Activated T-cell treated with anti-CD3 and anti-CD28 coated beads for 24 hours (primary cell): Measurements from ENCODE around the gene SPRED2.
"Not testable (repeated sequence)": the region's sequence is repeated elsewhere in the genome, so short reads cannot be mapped to it uniquely, and the experiment has no call there.

Experiments used
- DNase-seq: peaks from one replicate; pipeline ENCODE4 v3.0.0-alpha.2; 2020; ENCODE audit warnings: low read depth

SPRED2 gene

GRCh38 chr2:65340898-65341681, 91.3 kb downstream of the SPRED2 start:
- DNase-seq = no peak

DNA sequence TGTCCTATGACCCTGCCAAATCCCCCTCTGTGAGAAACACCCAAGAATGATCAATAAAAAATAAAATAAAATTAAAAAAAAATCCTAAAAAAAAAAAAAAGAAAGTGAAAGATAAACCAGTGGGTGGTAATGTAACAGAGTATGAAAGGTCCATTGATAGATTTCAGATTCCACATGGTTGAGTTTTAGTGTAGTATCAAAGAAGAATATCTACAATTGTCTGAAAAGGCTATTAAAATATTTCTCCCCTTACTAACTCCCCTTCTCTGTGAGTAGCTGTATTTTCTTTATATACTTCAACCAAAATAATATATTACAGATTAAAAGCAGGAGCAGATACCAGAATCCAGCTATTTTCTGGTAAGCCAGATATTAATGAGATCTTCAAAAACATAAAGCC, 92.8 kb downstream of the SPRED2 start:
- DNase-seq = no peak

GRCh38 chr2:65338830-65339495, 93.4 kb downstream of the SPRED2 start:
- not testable (repeated sequence) for DNase-seq

DNA sequence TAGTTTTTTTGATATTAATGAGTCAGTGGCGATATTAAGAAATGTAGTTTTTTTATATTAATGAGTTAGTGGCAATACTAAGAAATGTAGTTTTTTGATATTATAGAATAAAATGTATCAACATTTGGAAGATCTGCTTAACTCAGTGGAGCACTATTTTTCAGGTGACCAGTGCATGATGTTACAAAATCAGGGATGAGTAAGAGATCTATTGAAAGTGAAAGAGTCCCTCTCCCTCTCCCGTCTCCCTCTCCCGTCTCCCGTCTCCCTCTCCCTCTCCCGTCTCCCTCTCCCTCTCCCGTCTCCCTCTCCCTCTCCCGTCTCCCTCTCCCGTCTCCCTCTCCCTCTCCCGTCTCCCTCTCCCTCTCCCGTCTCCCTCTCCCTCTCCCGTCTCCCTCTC, 94.5 kb downstream of the SPRED2 start:
- DNase-seq = not testable (repeated sequence)

DNA sequence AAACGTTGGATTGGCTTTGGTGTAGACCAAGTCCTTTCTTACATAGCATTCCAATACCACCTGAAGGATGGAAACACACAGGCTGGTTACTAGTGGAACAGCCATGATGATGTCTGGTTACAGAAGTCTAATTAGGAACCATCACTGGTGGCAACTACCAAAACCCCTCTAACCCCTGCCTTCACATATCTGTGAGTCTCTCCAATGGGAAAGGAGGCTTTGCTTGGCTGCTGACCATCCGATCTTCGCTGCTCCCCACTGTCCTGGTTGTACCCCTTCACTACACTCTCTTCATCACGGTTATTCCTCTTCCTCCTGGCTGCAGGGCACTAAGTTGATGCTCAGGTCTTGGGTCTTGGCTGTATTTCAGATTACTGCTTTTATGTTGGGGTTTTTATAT, 97.7 kb downstream of the SPRED2 start:
- DNase-seq = no peak

DNA sequence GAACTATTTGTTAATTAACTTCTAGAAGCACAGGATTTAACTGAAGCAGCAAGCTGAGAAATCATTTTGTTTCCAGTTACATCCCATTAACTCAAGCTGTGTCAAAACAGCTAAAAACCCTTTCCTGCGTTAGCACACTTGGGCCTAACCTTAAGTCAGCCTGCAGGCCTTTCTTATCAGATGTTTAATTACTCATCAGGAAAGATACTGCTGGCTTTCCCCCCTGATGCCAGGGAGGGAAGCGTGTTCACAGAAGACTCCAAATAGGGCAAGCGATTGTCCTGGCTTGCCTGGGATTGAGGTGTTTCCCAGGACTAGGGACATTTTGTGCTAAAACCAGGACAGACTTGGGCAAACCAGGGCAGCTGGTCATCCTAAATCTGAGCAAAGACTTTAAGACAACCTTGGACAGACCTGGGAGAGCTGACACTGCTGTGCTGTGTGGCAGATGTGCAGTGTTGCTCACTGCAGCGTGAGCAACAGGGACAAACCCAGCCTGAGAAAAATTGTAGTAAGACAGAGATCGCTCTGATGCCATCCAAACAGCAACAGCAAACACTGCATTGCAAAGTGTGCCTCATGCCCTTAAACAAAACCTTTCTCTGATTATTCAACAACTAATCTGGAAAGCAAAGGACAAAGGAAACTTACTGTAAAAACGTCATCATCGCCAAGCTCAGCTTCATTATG, 100.9 kb downstream of the SPRED2 start:
- no peak for DNase-seq

- no peak for DNase-seq
Measured at GRCh38 chr2:65329525-65329924, 102.9 kb downstream of the SPRED2 start.

GRCh38 chr2:65326276-65326675, 106.1 kb downstream of the SPRED2 start:
- no peak for DNase-seq

- DNase-seq = no peak
Measured at GRCh38 chr2:65325066-65325465, 107.3 kb downstream of the SPRED2 start.

- DNase-seq = no peak
Measured at GRCh38 chr2:65320946-65321345, 111.5 kb downstream of the SPRED2 start.

DNA sequence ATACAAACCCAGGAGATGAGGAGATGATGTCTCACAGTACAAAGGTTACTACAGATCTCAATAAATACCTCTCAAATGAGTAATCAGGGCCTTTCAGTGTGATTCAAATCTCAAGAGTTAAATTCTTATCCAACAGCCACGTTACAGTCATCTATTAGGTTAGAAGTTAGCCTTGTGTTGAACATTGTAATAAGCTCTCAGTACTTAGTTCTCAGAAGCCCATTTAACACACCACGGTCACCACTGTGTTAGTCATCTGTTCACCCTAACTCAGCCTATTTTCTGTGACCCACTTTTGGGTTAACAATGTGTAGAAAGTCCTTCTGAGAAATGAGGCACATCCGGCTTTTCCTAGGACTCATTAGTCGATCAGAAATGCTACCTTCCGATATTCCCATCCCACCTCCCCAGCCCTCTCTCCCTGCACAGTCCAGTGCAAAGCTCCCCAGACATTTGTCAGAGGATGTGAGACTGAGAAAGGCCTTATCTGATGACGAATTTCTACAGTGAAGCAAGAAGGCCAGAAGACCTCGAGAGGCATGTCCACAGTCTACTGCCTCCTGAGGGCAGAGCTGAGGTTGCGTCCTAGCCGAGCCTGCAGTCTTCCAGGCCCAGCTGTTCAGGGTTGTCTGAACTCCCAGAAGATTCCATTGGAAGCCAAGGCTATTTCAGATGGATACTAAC, 112.2 kb downstream of the SPRED2 start:
- DNase-seq = no peak

DNA sequence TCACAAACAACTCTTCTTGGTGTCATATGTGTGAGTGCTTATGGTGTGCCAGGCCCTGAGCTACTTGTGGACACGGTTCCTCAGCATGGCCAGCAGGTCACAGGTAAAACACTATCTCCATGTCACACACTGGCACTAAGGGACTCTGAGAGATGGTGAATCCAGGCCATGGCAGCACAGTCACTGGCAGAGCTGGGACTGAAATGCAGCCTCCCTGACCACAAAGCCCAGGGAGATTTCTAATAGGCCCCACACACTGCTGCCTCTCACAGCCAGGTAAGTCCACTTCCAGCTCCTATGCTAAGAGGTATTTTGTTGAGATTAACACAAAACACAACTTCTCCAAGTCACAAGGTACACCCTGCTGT, 112.7 kb downstream of the SPRED2 start:
- no peak for DNase-seq

DNA sequence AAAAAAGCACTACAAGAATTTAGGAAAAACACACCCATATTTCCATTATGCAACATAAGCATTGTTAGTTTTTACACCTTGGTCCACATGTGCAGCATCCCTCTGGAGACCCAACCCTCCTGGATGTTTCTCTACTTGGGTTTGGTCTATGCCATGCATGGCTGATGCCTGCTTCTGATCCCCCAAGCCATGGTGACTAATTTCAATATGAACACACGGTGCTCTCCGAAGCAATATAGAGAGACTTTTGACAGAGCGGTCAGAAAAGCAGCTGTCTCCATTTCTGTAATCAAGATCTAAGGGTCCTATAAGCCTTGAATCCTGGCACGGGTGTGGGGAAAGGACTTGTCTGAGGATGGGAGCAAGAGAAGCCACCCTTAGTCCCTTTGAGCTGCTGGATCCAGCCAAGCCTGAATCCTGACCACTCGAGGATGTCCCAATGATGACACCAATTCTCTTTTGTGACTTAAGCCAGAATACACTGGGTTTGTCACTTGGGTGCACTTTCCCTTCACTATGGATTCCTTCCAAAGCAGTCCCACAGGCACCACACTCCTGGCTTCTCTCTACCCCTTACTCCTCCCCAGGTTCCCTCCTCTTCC, 113.2 kb downstream of the SPRED2 start:
- DNase-seq = no peak

GRCh38 chr2:65317841-65318240, 114.6 kb downstream of the SPRED2 start:
- DNase-seq = no peak

DNA sequence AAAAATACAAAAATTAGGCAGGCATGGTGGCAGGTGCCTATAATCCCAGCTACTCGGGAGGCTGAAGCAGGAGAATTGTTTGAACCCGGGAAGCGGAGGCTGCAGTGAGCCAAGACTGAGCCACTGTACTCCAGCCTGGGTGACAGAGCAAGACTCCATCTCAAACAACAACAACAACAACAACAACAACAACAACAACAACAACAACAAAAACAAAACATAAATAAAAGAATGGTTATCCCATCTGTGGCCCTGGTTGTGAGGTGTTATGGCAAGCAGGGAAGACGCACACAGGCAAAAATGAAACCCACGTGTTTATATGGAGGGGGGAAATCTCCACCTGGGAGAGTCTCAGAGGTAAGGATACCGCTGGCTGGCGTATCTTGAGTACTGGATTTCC, 115.0 kb downstream of the SPRED2 start:
- not testable (repeated sequence) for DNase-seq

- no peak for DNase-seq
Measured at GRCh38 chr2:65316072-65316471, 116.3 kb downstream of the SPRED2 start.

- no peak for DNase-seq
Measured at GRCh38 chr2:65314801-65315441, 117.5 kb downstream of the SPRED2 start.

DNA sequence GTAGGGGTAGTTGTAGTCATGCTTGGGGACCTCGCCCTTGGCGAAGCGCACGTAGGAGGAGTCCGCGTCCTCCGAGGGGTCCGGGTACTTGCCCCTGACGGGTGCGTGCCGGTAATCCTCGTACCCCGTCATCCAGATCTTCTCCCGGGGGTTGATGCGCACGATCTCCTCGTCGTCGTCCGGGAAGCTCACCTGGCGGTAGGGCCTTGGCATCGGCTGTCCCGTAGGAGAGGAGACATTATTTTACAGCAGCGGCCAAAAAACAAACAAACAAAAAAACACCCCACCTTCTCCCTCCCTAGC, 118.5 kb downstream of the SPRED2 start:
- DNase-seq = no peak

DNA sequence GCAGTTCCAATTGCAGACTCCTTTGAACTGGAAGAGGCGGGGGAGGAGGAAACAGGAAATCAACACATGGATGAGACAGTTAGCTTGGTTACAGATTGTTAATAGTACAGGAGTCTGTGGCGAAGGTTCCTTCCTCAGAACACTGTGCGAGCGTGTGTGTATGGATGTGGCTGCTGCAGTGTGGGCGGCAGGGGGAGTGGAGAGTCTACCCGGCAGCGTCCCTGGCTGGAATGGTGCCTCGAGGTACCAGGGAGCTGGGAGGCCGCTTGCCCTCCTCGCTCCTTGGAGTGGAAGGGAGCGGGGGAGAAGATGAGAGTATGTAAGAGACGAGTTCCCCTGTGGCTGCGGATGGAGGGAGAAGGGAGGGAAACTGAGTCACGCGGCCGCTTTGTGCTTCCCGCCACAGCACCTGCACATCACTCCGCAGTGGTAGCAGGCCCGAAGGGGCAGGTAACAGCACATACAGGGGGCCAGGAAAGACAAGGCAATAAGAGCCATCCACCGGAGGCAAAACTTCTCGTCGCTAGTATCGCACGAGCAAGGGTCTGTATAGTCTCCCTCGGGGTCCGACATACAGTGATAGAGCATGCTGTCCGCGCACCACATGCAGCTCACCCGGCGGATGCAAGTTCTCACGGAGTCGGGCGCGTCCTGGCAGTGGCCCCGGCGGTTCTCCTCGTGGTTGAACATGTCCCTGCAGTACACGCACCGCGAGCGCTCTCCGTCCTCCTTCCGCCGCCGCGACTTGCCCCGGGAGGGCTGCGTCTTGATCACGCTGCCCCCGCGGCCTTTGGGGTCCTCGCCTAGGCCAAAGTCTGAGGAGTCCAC, 119.1 kb downstream of the SPRED2 start:
- no peak for DNase-seq

- DNase-seq = no peak
Measured at GRCh38 chr2:65311596-65311995, 120.8 kb downstream of the SPRED2 start.

DNA sequence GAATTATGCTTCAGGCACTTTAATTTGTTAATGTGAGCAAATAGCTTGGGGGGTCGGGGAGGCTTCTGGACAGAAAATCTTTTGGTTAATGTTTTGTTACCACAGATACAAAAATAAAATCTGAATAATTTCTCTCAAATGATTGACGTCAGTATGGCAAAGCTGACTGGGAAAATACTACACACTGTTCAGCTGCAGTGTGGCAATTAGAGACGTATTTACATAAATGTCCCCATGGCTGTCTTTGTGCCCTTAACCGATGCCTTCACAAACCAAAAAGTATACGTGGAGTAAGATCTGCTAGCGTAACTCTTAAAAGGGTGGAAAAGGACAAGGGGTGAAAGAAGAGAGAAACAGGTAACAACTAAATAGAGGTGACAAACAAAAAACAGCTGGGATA, 121.3 kb downstream of the SPRED2 start:
- DNase-seq = no peak
